MM.1S (cell line): ENCODE data around the gene SAMD5.
A peak's percentile ranks its signal among the peaks of the same experiment; 100 is the strongest.

Source experiments
- DNase-seq: peaks from one replicate; pipeline ENCODE4 v3.0.0-alpha.2; 2015
- H2AFZ ChIP-seq: fragments of 300-600 bp; sonication (generic); 2 replicates; pipeline ENCODE4 v1.6.0; 2016; ENCODE audit warnings: antibody characterized with exemption, low read length
- H3F3A ChIP-seq: fragments of 300-600 bp; sonication (generic); 2 replicates; pipeline ENCODE4 v1.6.1; 2016; ENCODE audit warnings: mild to moderate bottlenecking, antibody characterized with exemption, low read length, moderate library complexity, mixed read lengths; ENCODE audit not compliant: insufficient read depth
- H3K27ac ChIP-seq: fragments of 300-600 bp; sonication (generic); 2 replicates; pipeline ENCODE4 v1.5.1; 2016; ENCODE audit warnings: mild to moderate bottlenecking, low read length
- H3K27me3 ChIP-seq: fragments of 300-600 bp; sonication (generic); replicated peaks from 2 replicates; pipeline ENCODE4 v1.6.0; 2016; ENCODE audit warnings: low read length; ENCODE audit not compliant: insufficient read depth
- H3K36me3 ChIP-seq: fragments of 300-600 bp; sonication (generic); replicated peaks from 2 replicates; pipeline ENCODE4 v1.6.1; 2016; ENCODE audit warnings: mild to moderate bottlenecking, low read length, mixed read lengths; ENCODE audit not compliant: insufficient read depth
- H3K4me1 ChIP-seq: fragments of 300-600 bp; sonication (generic); 2 replicates; pipeline ENCODE4 v1.6.1; 2016; ENCODE audit warnings: low read length, mixed read lengths
- H3K4me2 ChIP-seq: fragments of 300-600 bp; sonication (generic); 2 replicates; pipeline ENCODE4 v1.6.0; 2016; ENCODE audit warnings: low read depth, low read length
- H3K4me3 ChIP-seq: fragments of 300-600 bp; sonication (generic); 2 replicates; pipeline ENCODE4 v1.5.1; 2016; ENCODE audit warnings: low read length, mixed read lengths
- H3K79me2 ChIP-seq: fragments of 300-600 bp; sonication (generic); 2 replicates; pipeline ENCODE4 v1.6.1; 2016; ENCODE audit warnings: mixed run types, low read length, mixed read lengths
- H3K9ac ChIP-seq: fragments of 300-600 bp; sonication (generic); 2 replicates; pipeline ENCODE4 v1.6.1; 2016; ENCODE audit warnings: low read length, mixed read lengths
- H3K9me2 ChIP-seq: fragments of 300-600 bp; sonication (generic); replicated peaks from 2 replicates; pipeline ENCODE4 v1.6.1; 2016; ENCODE audit warnings: mild to moderate bottlenecking, low read length, mixed read lengths; ENCODE audit not compliant: insufficient read depth
- H3K9me3 ChIP-seq: fragments of 300-600 bp; sonication (generic); replicated peaks from 2 replicates; pipeline ENCODE4 v1.6.1; 2016; ENCODE audit warnings: mild to moderate bottlenecking, low read length, mixed read lengths; ENCODE audit not compliant: insufficient read depth
- H4K20me1 ChIP-seq: fragments of 300-600 bp; sonication (generic); 2 replicates; pipeline ENCODE4 v1.6.1; 2016; ENCODE audit warnings: mild to moderate bottlenecking, low read length, moderate library complexity, mixed read lengths; ENCODE audit not compliant: insufficient read depth
- EZH2 ChIP-seq: fragments of 300-600 bp; sonication (generic); optimal IDR thresholded peaks from 2 replicates; pipeline ENCODE3; 2017; ENCODE audit warnings: low read depth, mild to moderate bottlenecking, antibody characterized with exemption, low read length, mixed read lengths
- EZH2phosphoT487 ChIP-seq: fragments of 300-600 bp; sonication (generic); IDR thresholded peaks from 2 replicates; pipeline ENCODE4 v1.6.1; 2018; ENCODE audit warnings: antibody characterized with exemption, low read length
- TF ChIP-seq, protein P1 (sequence below): fragments of 300-600 bp; sonication (generic); IDR thresholded peaks from 2 replicates; pipeline ENCODE4 v1.5.1; 2016; ENCODE audit warnings: antibody characterized with exemption, low read length, mixed read lengths

Gene SAMD5

GRCh38 chr6:147522597-147522996 lies 14.1 kb downstream of the SAMD5 start:
- Histone ChIP-seq H3K9me3 (no peaks in the 10 kb centered on the region), H3K27ac (no peak overlapping the region), H3K4me2 (no peak overlapping the region), H3K9me2 (no peaks in the 10 kb centered on the region), H4K20me1 (no peaks in the 10 kb centered on the region), H3F3A (no peaks in the 10 kb centered on the region), H3K4me1 (no peaks in the 10 kb centered on the region), H3K4me3 (no peak overlapping the region), H2AFZ (no peak overlapping the region), H3K27me3 (no peaks in the 10 kb centered on the region), H3K36me3 (no peaks in the 10 kb centered on the region), H3K9ac (no peak overlapping the region), H3K79me2 (no peaks in the 10 kb centered on the region)
- no peak for TF ChIP-seq EZH2phosphoT487
- TF ChIP-seq, protein P1, sequence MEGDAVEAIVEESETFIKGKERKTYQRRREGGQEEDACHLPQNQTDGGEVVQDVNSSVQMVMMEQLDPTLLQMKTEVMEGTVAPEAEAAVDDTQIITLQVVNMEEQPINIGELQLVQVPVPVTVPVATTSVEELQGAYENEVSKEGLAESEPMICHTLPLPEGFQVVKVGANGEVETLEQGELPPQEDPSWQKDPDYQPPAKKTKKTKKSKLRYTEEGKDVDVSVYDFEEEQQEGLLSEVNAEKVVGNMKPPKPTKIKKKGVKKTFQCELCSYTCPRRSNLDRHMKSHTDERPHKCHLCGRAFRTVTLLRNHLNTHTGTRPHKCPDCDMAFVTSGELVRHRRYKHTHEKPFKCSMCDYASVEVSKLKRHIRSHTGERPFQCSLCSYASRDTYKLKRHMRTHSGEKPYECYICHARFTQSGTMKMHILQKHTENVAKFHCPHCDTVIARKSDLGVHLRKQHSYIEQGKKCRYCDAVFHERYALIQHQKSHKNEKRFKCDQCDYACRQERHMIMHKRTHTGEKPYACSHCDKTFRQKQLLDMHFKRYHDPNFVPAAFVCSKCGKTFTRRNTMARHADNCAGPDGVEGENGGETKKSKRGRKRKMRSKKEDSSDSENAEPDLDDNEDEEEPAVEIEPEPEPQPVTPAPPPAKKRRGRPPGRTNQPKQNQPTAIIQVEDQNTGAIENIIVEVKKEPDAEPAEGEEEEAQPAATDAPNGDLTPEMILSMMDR: no peak
- no peak for TF ChIP-seq EZH2
- DNase-seq: peak; percentile 27

DNA sequence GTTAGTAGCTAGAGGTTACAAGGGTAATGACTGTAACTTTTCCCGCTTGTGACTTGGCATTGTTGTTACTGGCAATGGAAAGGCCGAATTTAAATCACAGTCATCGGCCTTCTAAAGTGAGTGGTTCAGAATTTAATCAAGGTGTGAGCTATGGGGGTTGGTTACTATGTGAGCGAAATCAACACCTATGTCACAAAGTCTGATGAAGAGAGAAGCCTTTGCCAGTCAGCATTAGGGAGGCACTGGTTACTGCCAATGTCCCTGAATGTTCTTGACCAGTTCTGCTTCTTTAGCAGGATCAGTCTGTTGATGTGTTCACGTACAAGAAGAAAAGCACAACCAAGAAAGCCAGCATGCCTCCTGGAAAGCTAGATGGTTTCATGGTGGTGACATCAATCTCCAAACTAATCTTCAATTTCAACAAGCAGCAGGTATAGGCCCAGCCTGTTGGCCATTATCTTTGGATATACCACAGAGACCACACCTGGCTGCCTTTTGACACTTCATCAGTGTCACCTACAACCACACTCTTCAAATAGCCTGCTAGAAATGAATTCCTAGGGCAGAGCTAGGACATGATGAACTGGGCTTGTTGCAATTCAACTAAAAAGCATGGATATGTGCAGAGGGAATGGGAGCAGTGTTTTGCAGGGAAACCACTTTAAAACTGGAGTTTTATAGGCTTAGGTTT lies 17.2 kb downstream of the SAMD5 start:
- Histone ChIP-seq H3K4me2 (no peak overlapping the region), H3K4me1 (peaks cover 4% of the 10 kb centered on the region; the same call in 1 of the 2 replicates), H3K79me2 (no peaks in the 10 kb centered on the region), H2AFZ (no peak overlapping the region), H3K4me3 (no peak overlapping the region), H3F3A (peaks cover 3% of the 10 kb centered on the region; the same call in 1 of the 2 replicates), H3K9me2 (no peaks in the 10 kb centered on the region), H3K9ac (no peak overlapping the region), H3K36me3 (no peaks in the 10 kb centered on the region), H3K27ac (no peak overlapping the region), H3K9me3 (no peaks in the 10 kb centered on the region), H4K20me1 (no peaks in the 10 kb centered on the region), H3K27me3 (no peaks in the 10 kb centered on the region)
- TF ChIP-seq EZH2 (no peak), EZH2phosphoT487 (no peak)
- TF ChIP-seq, protein P1: no peak
- no peak for DNase-seq

DNA sequence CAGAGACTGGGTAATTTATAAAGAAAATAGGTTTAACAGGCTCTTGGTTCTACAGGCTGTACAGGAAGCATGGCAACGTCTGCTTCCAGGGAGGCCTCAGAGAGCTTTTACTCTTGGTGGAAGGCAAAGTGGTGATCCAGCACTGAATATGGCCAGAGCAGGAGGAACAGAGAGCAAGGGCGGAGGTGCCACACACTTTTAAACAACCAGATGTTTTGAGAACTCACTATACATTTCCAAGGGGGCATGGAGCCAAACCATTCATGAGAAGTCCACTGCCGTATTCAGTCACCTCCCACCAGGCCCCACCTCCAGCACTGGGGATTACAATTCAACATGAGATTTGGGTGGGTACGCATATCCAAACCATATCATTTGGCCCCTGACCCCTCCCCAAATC lies 18.7 kb downstream of the SAMD5 start:
- no peaks in the 10 kb centered on the region for H3K36me3 ChIP-seq
- TF ChIP-seq EZH2phosphoT487 (no peak), EZH2 (no peak)
- TF ChIP-seq, protein P1: no peak
- DNase-seq: no peak
- H4K20me1 ChIP-seq: no peaks in the 10 kb centered on the region
- no peak overlapping the region for H3K27ac ChIP-seq
- no peak overlapping the region for H3K4me3 ChIP-seq
- H3K9me2 ChIP-seq: no peaks in the 10 kb centered on the region
- H3K4me1 ChIP-seq: peaks cover 5% of the 10 kb centered on the region; the same call in 1 of the 2 replicates
- no peak overlapping the region for H3K4me2 ChIP-seq
- no peaks in the 10 kb centered on the region for H3K27me3 ChIP-seq
- no peaks in the 10 kb centered on the region for H3K79me2 ChIP-seq
- H2AFZ ChIP-seq: no peak overlapping the region
- no peaks in the 10 kb centered on the region for H3K9me3 ChIP-seq
- peaks cover 4% of the 10 kb centered on the region; the same call in 1 of the 2 replicates for H3F3A ChIP-seq
- no peak overlapping the region for H3K9ac ChIP-seq
